ENCODE results near the gene NEU2.
"Not testable (repeated sequence)": the region's sequence is repeated elsewhere in the genome, so short reads cannot be mapped to it uniquely, and the experiment has no call there.

Gene NEU2

GRCh38 chr2:233065200-233065589 lies 32.7 kb downstream of the NEU2 start:
- not testable (repeated sequence) for H3K27ac ChIP-seq, H3K4me3 ChIP-seq

- no peak overlapping the region for H3K27ac ChIP-seq
Observed at GRCh38 chr2:233065954-233066470, 33.5 kb downstream of the NEU2 start.

DNA sequence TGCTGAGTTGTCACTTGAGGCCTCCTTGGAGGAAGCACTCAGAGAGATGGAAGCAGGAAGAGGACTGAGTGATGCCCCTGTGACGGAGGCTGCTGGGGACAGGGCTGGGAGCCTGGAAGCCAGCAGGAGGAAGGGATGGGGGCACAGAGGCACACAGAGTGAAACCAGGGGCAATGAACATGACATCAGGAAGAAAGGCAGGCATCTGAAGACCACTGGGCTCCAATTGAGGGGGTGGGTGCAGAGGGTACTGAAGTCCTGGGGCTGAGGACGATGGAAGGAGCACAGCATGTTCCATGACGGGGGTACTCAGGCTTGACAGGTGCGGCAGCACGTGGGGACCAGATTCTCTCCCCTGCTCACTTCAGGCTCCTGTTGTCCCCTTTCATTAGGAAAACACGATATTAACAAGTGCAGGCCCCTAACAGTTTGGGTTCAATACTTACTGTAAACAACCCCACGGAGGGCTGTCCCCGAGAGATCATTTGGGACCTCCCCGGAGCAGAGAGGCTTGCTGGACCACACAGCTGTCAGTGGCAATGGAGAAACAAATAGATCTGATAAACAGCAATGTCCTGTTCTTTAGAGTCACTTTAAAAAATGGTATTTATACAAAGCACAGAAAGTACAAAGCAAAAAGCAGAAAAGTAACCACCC lies 36.4 kb downstream of the NEU2 start:
- Histone ChIP-seq H3K4me3 (no peak overlapping the region), H3K27ac (peak overlapping the region in 1 of 21 experiments; percentile 53)

More at GRCh38 chr2:233065954-233066470, 33.5 kb downstream of the NEU2 start:
- no peak overlapping the region for H3K4me3 ChIP-seq

DNA sequence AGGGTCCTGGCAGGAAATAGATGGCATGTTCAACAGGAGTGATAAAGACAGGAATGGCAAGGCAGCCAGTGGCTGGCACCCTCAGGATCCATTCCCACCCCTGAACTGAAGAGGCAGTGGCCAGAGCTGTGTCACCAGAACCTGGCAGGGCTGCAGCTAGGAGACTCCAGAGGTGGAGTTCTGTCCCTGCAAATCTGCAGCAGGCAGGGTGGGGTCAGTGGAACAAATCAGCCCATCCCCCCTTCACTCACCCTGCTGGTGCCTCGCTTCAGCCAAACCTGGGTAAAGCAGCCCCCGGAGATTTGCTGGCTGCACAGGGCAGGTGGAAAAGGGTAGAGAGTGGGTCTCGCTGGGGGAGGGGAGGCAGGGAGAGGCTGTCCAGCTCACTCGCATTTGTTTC lies 40.4 kb downstream of the NEU2 start:
- Histone ChIP-seq H3K27ac (peak overlapping the region in 1 of 21 experiments; percentile 26), H3K4me3 (no peak overlapping the region)

DNA sequence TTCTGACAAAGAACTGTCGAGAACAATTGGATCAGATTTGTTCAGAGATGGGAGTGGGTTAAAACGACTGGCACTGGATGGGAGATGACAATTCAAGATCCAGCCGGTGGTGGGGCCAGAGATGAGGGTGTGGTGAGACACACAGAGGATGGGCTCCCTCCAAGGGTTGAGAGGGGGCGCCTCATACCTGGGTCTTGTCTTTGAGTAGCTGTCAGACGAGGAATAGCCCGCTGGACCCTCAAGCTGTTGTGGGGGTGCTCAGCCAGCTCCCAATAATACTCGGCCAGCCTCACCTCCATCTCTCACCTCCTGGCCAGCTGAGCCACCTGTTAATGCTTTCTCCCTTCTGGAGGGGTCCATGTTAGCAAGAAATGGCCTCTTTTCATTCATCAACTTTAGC lies 41.6 kb downstream of the NEU2 start:
- H3K4me3 ChIP-seq, result no peak overlapping the region
- peak overlapping the region in 3 of 21 experiments; percentile 20 to 89 (median 79) for H3K27ac ChIP-seq

GRCh38 chr2:233075141-233075965 lies 42.9 kb downstream of the NEU2 start:
- Histone ChIP-seq H3K4me3 (no peak overlapping the region), H3K27ac (peak overlapping the region in 18 of 21 experiments; percentile 8 to 89 (median 51))

DNA sequence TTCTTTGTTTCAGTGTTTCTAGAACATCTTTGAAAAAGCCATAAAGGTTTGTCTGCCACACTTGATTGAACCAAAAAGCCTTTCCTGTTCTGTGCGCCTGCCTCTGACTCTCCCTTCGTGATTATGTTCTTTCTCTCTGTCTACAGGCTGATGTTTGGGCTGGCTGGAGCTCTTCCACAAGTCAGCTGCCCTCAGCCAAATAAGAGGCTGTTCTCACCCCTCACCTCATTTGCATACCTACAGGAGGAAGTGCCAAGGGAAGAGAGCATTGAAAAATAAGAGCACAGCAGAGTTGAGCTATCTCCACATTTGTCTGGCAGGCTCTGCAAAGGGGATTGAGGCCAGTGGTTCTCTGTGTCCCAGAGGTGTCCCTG lies 43.5 kb downstream of the NEU2 start:
- Histone ChIP-seq H3K27ac (peak overlapping the region in 17 of 21 experiments; percentile 8 to 89 (median 52)), H3K4me3 (no peak overlapping the region)

GRCh38 chr2:233076749-233077148 lies 44.3 kb downstream of the NEU2 start:
- H3K27ac ChIP-seq, result peak overlapping the region in 13 of 21 experiments; percentile 2 to 89 (median 54)

GRCh38 chr2:233079473-233079877 lies 47.0 kb downstream of the NEU2 start:
- H3K27ac ChIP-seq, result peak overlapping the region in 13 of 21 experiments; percentile 12 to 90 (median 37)
- H3K4me3 ChIP-seq, result no peak overlapping the region

More at GRCh38 chr2:233076749-233077148, 44.3 kb downstream of the NEU2 start:
- no peak overlapping the region for H3K4me3 ChIP-seq

- H3K27ac ChIP-seq, result peak overlapping the region in 15 of 21 experiments; percentile 15 to 91 (median 37)
Observed at GRCh38 chr2:233079953-233080835, 47.7 kb downstream of the NEU2 start.

GRCh38 chr2:233080836-233081229 lies 48.4 kb downstream of the NEU2 start:
- Histone ChIP-seq H3K27ac (peak overlapping the region in 12 of 21 experiments; percentile 15 to 95 (median 76)), H3K4me3 (no peak overlapping the region)

More at GRCh38 chr2:233079953-233080835, 47.7 kb downstream of the NEU2 start:
- H3K4me3 ChIP-seq, result no peak overlapping the region

- Histone ChIP-seq H3K4me3 (no peak overlapping the region), H3K27ac (peak overlapping the region in 15 of 21 experiments; percentile 3 to 95 (median 75))
Observed at GRCh38 chr2:233081232-233081730, 48.8 kb downstream of the NEU2 start.

- peak overlapping the region in 14 of 21 experiments; percentile 3 to 95 (median 77) for H3K27ac ChIP-seq
- H3K4me3 ChIP-seq, result no peak overlapping the region
Observed at GRCh38 chr2:233081731-233082221, 49.3 kb downstream of the NEU2 start.

- Histone ChIP-seq H3K27ac (peak overlapping the region in 20 of 21 experiments; percentile 45 to 95 (median 78)), H3K4me3 (no peak overlapping the region)
Observed at GRCh38 chr2:233082222-233082930, 49.9 kb downstream of the NEU2 start.

DNA sequence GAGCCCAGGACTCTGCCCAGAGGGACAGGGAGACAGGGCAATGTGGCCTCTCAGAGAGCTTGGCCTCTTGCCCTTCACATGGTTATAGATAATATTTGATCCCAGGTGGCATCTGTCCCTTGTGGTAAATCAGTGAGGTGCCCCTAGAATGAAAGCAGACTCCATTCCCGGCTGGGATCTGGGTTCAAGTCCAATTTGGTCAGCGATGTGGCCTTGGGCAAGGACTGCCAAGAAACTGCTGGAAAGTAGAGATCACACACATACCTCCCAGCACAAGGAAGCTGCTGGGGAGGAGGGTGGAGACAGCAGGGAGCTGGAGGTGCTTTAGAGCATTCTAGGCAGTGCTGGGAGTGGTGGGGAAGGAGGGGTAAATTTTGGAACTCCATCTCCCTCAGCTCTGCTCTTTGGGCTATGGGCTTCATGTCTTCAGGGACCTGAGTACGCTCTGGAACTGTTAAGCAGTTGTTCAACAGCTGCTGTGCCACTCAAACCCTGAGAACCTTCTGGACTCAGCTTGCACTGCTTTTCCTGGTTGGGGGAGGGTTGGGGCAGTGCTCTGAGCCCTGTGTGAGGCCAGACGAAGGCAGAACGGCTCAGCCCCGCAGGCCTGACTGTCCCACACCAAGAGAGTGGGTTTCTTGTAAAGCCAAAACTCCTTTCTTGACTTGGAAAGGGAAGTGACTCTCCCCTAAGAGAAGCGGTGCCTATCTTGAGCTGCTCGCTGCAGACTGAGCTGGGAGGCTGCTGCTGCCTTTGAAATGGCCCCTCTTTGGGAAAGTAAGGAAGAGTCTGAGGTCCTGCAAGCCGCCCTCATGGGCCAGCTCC lies 50.7 kb downstream of the NEU2 start:
- H3K4me3 ChIP-seq, result no peak overlapping the region
- H3K27ac ChIP-seq, result peak overlapping the region in 20 of 21 experiments; percentile 7 to 95 (median 78)

DNA sequence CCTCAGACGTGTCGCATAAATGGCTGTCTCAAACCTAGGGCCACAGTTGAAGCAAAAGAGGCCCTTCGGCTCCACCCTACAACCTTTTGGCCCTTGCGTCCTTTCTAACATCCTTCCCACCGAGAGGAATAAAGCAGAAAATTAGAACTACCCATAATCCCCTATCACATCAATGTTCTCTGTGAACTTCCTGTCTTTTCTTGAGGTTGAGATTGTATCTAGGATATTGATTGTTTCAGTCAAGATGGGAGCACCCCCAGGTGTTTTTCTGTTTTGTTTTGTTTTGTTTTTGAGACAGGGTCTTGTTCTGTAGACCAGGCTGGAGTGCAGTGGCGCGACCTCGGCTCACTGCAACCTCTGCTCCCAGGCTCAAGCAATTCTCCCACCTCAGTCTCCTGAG lies 51.3 kb downstream of the NEU2 start:
- Histone ChIP-seq H3K27ac (peak overlapping the region; percentile 7 to 95 (median 78)), H3K4me3 (no peak overlapping the region)

GRCh38 chr2:233084488-233084887 lies 52.0 kb downstream of the NEU2 start:
- H3K27ac ChIP-seq, result peak overlapping the region in 20 of 21 experiments; percentile 7 to 95 (median 79)
- H3K4me3 ChIP-seq, result no peak overlapping the region
